Vagina (tissue), 2 donors: ENCODE data around the gene LANCL3. TPM values are rescaled to one million over a fixed set of nuclear protein-coding genes. Genes with fewer than 3 reads are reported as not detected.

Experiments used
- DNase-seq, 2 donors: peaks; one replicate each; pipeline ENCODE4 v3.0.0-alpha.2; 2017; ENCODE audit errors: extremely low spot score in 2 of 2
- H3K27ac ChIP-seq: fragments of 200-600 bp; sonication (generic); one replicate; pipeline ENCODE4 v1.5.1; 2019
- H3K27me3 ChIP-seq: fragments of 200-600 bp; sonication (generic); one replicate; pipeline ENCODE4 v1.5.1; 2019
- H3K36me3 ChIP-seq, 2 donors: fragments of 200-600 bp; sonication (generic); one replicate each; pipeline ENCODE4 v1.5.1; 2017 to 2019
- H3K4me1 ChIP-seq: fragments of 200-600 bp; sonication (generic); one replicate; pipeline ENCODE4 v1.5.1; 2019
- H3K4me3 ChIP-seq, 2 donors: fragments of 200-600 bp; sonication (generic); 1 replicate in 1 of 2; 2 replicates in 1 of 2; pipeline ENCODE4 v1.5.1; 2016 to 2019
- H3K9me3 ChIP-seq: fragments of 200-600 bp; sonication (generic); one replicate; pipeline ENCODE4 v1.5.1; 2019
- CTCF ChIP-seq, 3 experiments: fragments of 450-650 bp in 2 of 3; fragments of 200-600 bp in 1 of 3; sonication (generic) in 1 of 3; IDR thresholded peaks; one replicate each; pipeline ENCODE4 v1.5.1; 2017 to 2019; ENCODE audit warnings: antibody characterized with exemption in 3 of 3, mild to moderate bottlenecking in 2 of 3, moderate library complexity in 2 of 3
- POLR2A ChIP-seq, 2 donors: fragments of 450-650 bp; IDR thresholded peaks; one replicate each; pipeline ENCODE4 v1.6.1; 2017; ENCODE audit warnings: antibody characterized with exemption in 2 of 2, mild to moderate bottlenecking in 2 of 2, moderate library complexity in 2 of 2
- POLR2AphosphoS5 ChIP-seq, 2 donors: sonication (generic); formaldehyde crosslinking; IDR thresholded peaks; one replicate each; pipeline ENCODE4 v1.9.0; 2017; ENCODE audit warnings: antibody characterized with exemption in 2 of 2, mild to moderate bottlenecking in 2 of 2, low read depth in 1 of 2; ENCODE audit not compliant: insufficient read depth in 1 of 2
- intact Hi-C: fragments of 100-400 bp; cut with DNase I; formaldehyde crosslinking; loops from one replicate; pipeline ENCODE4 v1.15.1; 2023
- total RNA-seq: library from RNA; depleted of rRNA; stranded (reverse); fragments of >200 nt; gene quantifications from one replicate; pipeline ENCODE4 v1.2.3, GENCODE V29; 2016

Gene LANCL3
- total RNA-seq, 1 donor from 2014 or later: 2.5 TPM

GRCh38 chrX:37711991-37712390 lies 140.5 kb downstream of the LANCL3 start:
- intact Hi-C loops: no loop called here

GRCh38 chrX:37712458-37712857 lies 141.0 kb downstream of the LANCL3 start:
- no peak overlapping the region for H3K27ac ChIP-seq
- H3K27me3 ChIP-seq: no peaks in the 10 kb centered on the region
- no peaks in the 10 kb centered on the region for H3K36me3 ChIP-seq
- intact Hi-C loops: no loop called here
- no peaks in the 10 kb centered on the region for H3K4me1 ChIP-seq
- H3K4me3 ChIP-seq: no peak overlapping the region
- no peak for DNase-seq
- no peaks in the 10 kb centered on the region for H3K9me3 ChIP-seq
- no peak for TF ChIP-seq POLR2AphosphoS5 (IDR thresholded peaks at IDR 0.05; ENCODE audit: insufficient read depth in 1 of 2, low read depth in 1 of 2)
- no peak for TF ChIP-seq POLR2A (IDR thresholded peaks at IDR 0.05)
- no peak for TF ChIP-seq CTCF (IDR thresholded peaks at IDR 0.05)

More at GRCh38 chrX:37711991-37712390, 140.5 kb downstream of the LANCL3 start:
- H3K9me3 ChIP-seq: no peaks in the 10 kb centered on the region
- H3K27ac ChIP-seq: no peak overlapping the region
- DNase-seq: no peak
- no peak for TF ChIP-seq POLR2A (IDR thresholded peaks at IDR 0.05)
- no peak for TF ChIP-seq POLR2AphosphoS5 (IDR thresholded peaks at IDR 0.05; ENCODE audit: insufficient read depth in 1 of 2, low read depth in 1 of 2)
- no peak for TF ChIP-seq CTCF (IDR thresholded peaks at IDR 0.05)
- H3K27me3 ChIP-seq: no peaks in the 10 kb centered on the region
- H3K4me1 ChIP-seq: no peaks in the 10 kb centered on the region
- H3K4me3 ChIP-seq: no peak overlapping the region
- H3K36me3 ChIP-seq: no peaks in the 10 kb centered on the region

GRCh38 chrX:37714479-37714878 lies 143.0 kb downstream of the LANCL3 start:
- DNase-seq: no peak
- Histone ChIP-seq H3K4me3 (no peak overlapping the region), H3K27me3 (no peaks in the 10 kb centered on the region), H3K9me3 (no peaks in the 10 kb centered on the region), H3K27ac (no peak overlapping the region), H3K4me1 (no peaks in the 10 kb centered on the region), H3K36me3 (no peaks in the 10 kb centered on the region)
- intact Hi-C loops: no loop called here
- TF ChIP-seq POLR2A (IDR thresholded peaks at IDR 0.05) (no peak), CTCF (IDR thresholded peaks at IDR 0.05) (no peak), POLR2AphosphoS5 (IDR thresholded peaks at IDR 0.05; ENCODE audit: insufficient read depth in 1 of 2, low read depth in 1 of 2) (no peak)

- TF ChIP-seq CTCF (IDR thresholded peaks at IDR 0.05) (no peak), POLR2A (IDR thresholded peaks at IDR 0.05) (no peak), POLR2AphosphoS5 (IDR thresholded peaks at IDR 0.05; ENCODE audit: insufficient read depth in 1 of 2, low read depth in 1 of 2) (no peak)
Measured at GRCh38 chrX:37716602-37717001, 145.1 kb downstream of the LANCL3 start.

GRCh38 chrX:37717708-37718107 lies 146.2 kb downstream of the LANCL3 start:
- Histone ChIP-seq H3K4me1 (no peaks in the 10 kb centered on the region), H3K9me3 (no peaks in the 10 kb centered on the region), H3K4me3 (no peak overlapping the region), H3K36me3 (no peaks in the 10 kb centered on the region), H3K27ac (no peak overlapping the region), H3K27me3 (no peaks in the 10 kb centered on the region)
- intact Hi-C loops: loop anchor here (5.0 kb wide), 1 partner anchor 1500 kb away; no protein-coding TSS in a partner anchor
- no peak for DNase-seq
- no peak for TF ChIP-seq POLR2AphosphoS5 (IDR thresholded peaks at IDR 0.05; ENCODE audit: insufficient read depth in 1 of 2, low read depth in 1 of 2)
- no peak for TF ChIP-seq CTCF (IDR thresholded peaks at IDR 0.05)
- no peak for TF ChIP-seq POLR2A (IDR thresholded peaks at IDR 0.05)

More at GRCh38 chrX:37716602-37717001, 145.1 kb downstream of the LANCL3 start:
- no peak overlapping the region for H3K4me3 ChIP-seq
- H3K4me1 ChIP-seq: no peaks in the 10 kb centered on the region
- no peaks in the 10 kb centered on the region for H3K27me3 ChIP-seq
- no peaks in the 10 kb centered on the region for H3K36me3 ChIP-seq
- intact Hi-C loops: loop anchor here (5.0 kb wide), 1 partner anchor 1501 kb away; no protein-coding TSS in a partner anchor
- no peak for DNase-seq
- no peaks in the 10 kb centered on the region for H3K9me3 ChIP-seq
- H3K27ac ChIP-seq: no peak overlapping the region
